Mucosa of rectum (tissue), 2 donors: ENCODE measurements around the gene GRAMD4.

Source experiments
- H3K27ac ChIP-seq, 2 donors: one replicate each; pipeline ENCODE4 v1.7.0; 2013; ENCODE audit warnings: inconsistent platforms in 2 of 2, low read depth in 2 of 2, low read length in 2 of 2
- H3K27me3 ChIP-seq, 2 donors: one replicate each; pipeline ENCODE4 v1.7.0; 2013; ENCODE audit warnings: low read length in 2 of 2; ENCODE audit not compliant: control insufficient read depth in 2 of 2, insufficient read depth in 2 of 2
- H3K36me3 ChIP-seq, 2 donors: one replicate each; pipeline ENCODE4 v1.7.0; 2013; ENCODE audit warnings: low read length in 2 of 2; ENCODE audit not compliant: control insufficient read depth in 2 of 2, insufficient read depth in 2 of 2
- H3K4me1 ChIP-seq, 2 donors: one replicate each; pipeline ENCODE4 v1.7.0; 2013; ENCODE audit warnings: low read length in 2 of 2, mild to moderate bottlenecking in 1 of 2; ENCODE audit not compliant: control insufficient read depth in 2 of 2, insufficient read depth in 2 of 2
- H3K4me3 ChIP-seq, 2 donors: one replicate each; pipeline ENCODE4 v1.7.0; 2013; ENCODE audit warnings: low read length in 2 of 2
- H3K9ac ChIP-seq, 2 donors: one replicate each; pipeline ENCODE4 v1.7.0; 2013; ENCODE audit warnings: low read length in 2 of 2, low read depth in 1 of 2, mild to moderate bottlenecking in 1 of 2
- H3K9me3 ChIP-seq, 2 donors: one replicate each; pipeline ENCODE4 v1.7.0; 2013; ENCODE audit warnings: low read length in 2 of 2; ENCODE audit not compliant: control insufficient read depth in 2 of 2
- donor health status: healthy.
- donor health status: Normal muscosa, but diverticular disease.

Gene GRAMD4

GRCh38 chr22:46677323-46678002 lies 57.3 kb downstream of the GRAMD4 start:
- Histone ChIP-seq H3K27me3 (no peaks in the 10 kb centered on the region), H3K36me3 (peaks cover 34 to 44% of the 10 kb centered on the region in 2 donors), H3K4me1 (peaks cover 2 to 4% of the 10 kb centered on the region in 2 donors), H3K9me3 (no peaks in the 10 kb centered on the region), H3K9ac (no peak overlapping the region), H3K4me3 (no peak overlapping the region), H3K27ac (no peak overlapping the region)

GRCh38 chr22:46678003-46678657 lies 57.9 kb downstream of the GRAMD4 start:
- Histone ChIP-seq H3K4me3 (no peak overlapping the region), H3K27ac (no peak overlapping the region), H3K4me1 (no peaks in the 10 kb centered on the region), H3K27me3 (no peaks in the 10 kb centered on the region), H3K9ac (no peak overlapping the region), H3K9me3 (no peaks in the 10 kb centered on the region), H3K36me3 (peaks cover 34 to 42% of the 10 kb centered on the region in 2 donors)

GRCh38 chr22:46678785-46679700 lies 58.9 kb downstream of the GRAMD4 start:
- H3K9me3 ChIP-seq, result no peaks in the 10 kb centered on the region
- no peak overlapping the region for H3K27ac ChIP-seq
- peaks cover 27 to 35% of the 10 kb centered on the region in 2 donors for H3K36me3 ChIP-seq
- H3K4me1 ChIP-seq, result peaks cover 1% of the 10 kb centered on the region in 2 donors
- H3K9ac ChIP-seq, result no peak overlapping the region
- no peaks in the 10 kb centered on the region for H3K27me3 ChIP-seq
- H3K4me3 ChIP-seq, result no peak overlapping the region

GRCh38 chr22:46679706-46680269 lies 59.6 kb downstream of the GRAMD4 start:
- H3K4me1 ChIP-seq, result peaks cover 9% of the 10 kb centered on the region in 2 donors
- peaks cover 21 to 29% of the 10 kb centered on the region in 2 donors for H3K36me3 ChIP-seq
- H3K4me3 ChIP-seq, result no peak overlapping the region
- H3K27ac ChIP-seq, result no peak overlapping the region
- H3K27me3 ChIP-seq, result no peaks in the 10 kb centered on the region
- no peaks in the 10 kb centered on the region for H3K9me3 ChIP-seq
- no peak overlapping the region for H3K9ac ChIP-seq

- Histone ChIP-seq H3K27ac (no peak overlapping the region), H3K9me3 (no peaks in the 10 kb centered on the region), H3K27me3 (no peaks in the 10 kb centered on the region), H3K9ac (no peak overlapping the region), H3K4me3 (no peak overlapping the region), H3K4me1 (peaks cover 18 to 21% of the 10 kb centered on the region in 2 donors), H3K36me3 (peaks cover 13 to 21% of the 10 kb centered on the region in 2 donors)
These were observed 60.8 kb downstream of the GRAMD4 start for GRCh38 chr22:46681010-46681409.

GRCh38 chr22:46682011-46682731 lies 62.0 kb downstream of the GRAMD4 start:
- Histone ChIP-seq H3K27me3 (no peaks in the 10 kb centered on the region), H3K27ac (no peak overlapping the region), H3K36me3 (peaks cover 7 to 19% of the 10 kb centered on the region in 2 donors), H3K9me3 (no peaks in the 10 kb centered on the region), H3K4me1 (peaks cover 26 to 31% of the 10 kb centered on the region in 2 donors), H3K9ac (no peak overlapping the region), H3K4me3 (no peak overlapping the region)

GRCh38 chr22:46684706-46685105 lies 64.5 kb downstream of the GRAMD4 start:
- Histone ChIP-seq H3K27ac (peak overlapping the region; percentile 80 to 85), H3K9ac (no peak overlapping the region), H3K4me3 (no peak overlapping the region), H3K36me3 (peaks cover 14 to 26% of the 10 kb centered on the region in 2 donors), H3K9me3 (no peaks in the 10 kb centered on the region), H3K4me1 (peaks cover 34 to 46% of the 10 kb centered on the region in 2 donors), H3K27me3 (no peaks in the 10 kb centered on the region)

- Histone ChIP-seq H3K36me3 (peaks cover 22 to 35% of the 10 kb centered on the region in 2 donors), H3K9ac (peak overlapping the region in 1 of 2 donors; percentile 37), H3K9me3 (no peaks in the 10 kb centered on the region)
These were observed 66.2 kb downstream of the GRAMD4 start for GRCh38 chr22:46686221-46687047.

GRCh38 chr22:46687048-46687444 lies 66.9 kb downstream of the GRAMD4 start:
- no peaks in the 10 kb centered on the region for H3K27me3 ChIP-seq
- H3K27ac ChIP-seq, result no peak overlapping the region
- H3K4me3 ChIP-seq, result no peak overlapping the region
- H3K9me3 ChIP-seq, result no peaks in the 10 kb centered on the region
- H3K36me3 ChIP-seq, result peaks cover 28 to 40% of the 10 kb centered on the region in 2 donors
- no peak overlapping the region for H3K9ac ChIP-seq
- peaks cover 34 to 46% of the 10 kb centered on the region in 2 donors for H3K4me1 ChIP-seq

More at GRCh38 chr22:46686221-46687047, 66.2 kb downstream of the GRAMD4 start:
- H3K27ac ChIP-seq, result peak overlapping the region; percentile 80 to 85
- peaks cover 34 to 46% of the 10 kb centered on the region in 2 donors for H3K4me1 ChIP-seq
- no peaks in the 10 kb centered on the region for H3K27me3 ChIP-seq
- H3K4me3 ChIP-seq, result no peak overlapping the region
